ENCODE measurements around the gene TMC1. TPM values are rescaled to one million over a fixed set of nuclear protein-coding genes. Genes with fewer than 3 reads are reported as not detected.

TMC1 gene
- total and polyA plus RNA-seq, 2 of the 13 experiments (the other 11 are each of a cell fraction or from before 2014, with no cell fraction given): 0.02 to 0.03 TPM

- TF ChIP-seq, protein P1, sequence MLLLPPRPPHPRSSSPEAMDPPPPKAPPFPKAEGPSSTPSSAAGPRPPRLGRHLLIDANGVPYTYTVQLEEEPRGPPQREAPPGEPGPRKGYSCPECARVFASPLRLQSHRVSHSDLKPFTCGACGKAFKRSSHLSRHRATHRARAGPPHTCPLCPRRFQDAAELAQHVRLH (CRISPR knock-in tag; IDR thresholded peaks at IDR 0.05; ENCODE audit: borderline replicate concordance, low read depth): no peak
- TF ChIP-seq POGZ (CRISPR knock-in tag; IDR thresholded peaks at IDR 0.05): 0 out of 2 replicates have a peak, but pooled peaks have one; percentile 22
- TF ChIP-seq MLXIP (CRISPR knock-in tag; IDR thresholded peaks at IDR 0.05; ENCODE audit: borderline replicate concordance): no peak
- TF ChIP-seq ZNF570 (CRISPR knock-in tag; IDR thresholded peaks at IDR 0.05; ENCODE audit: borderline replicate concordance): no peak
- no peak for TF ChIP-seq KDM2A (CRISPR knock-in tag; IDR thresholded peaks at IDR 0.05; ENCODE audit: borderline replicate concordance, low read depth)
- TF ChIP-seq ZFP41 (CRISPR knock-in tag; IDR thresholded peaks at IDR 0.05; ENCODE audit: borderline replicate concordance): no peak
- TF ChIP-seq CERS6 (CRISPR knock-in tag; IDR thresholded peaks at IDR 0.05): no peak
- no peak for TF ChIP-seq HMGA1 (CRISPR knock-in tag; conservative IDR thresholded peaks at IDR 0.05)
- no peak for TF ChIP-seq SMARCE1 (IDR thresholded peaks at IDR 0.05; ENCODE audit: borderline replicate concordance)
- no peak for TF ChIP-seq ZBTB37 (CRISPR knock-in tag; IDR thresholded peaks at IDR 0.05)
- no peak for TF ChIP-seq BRD4 (CRISPR knock-in tag; IDR thresholded peaks at IDR 0.05)
- TF ChIP-seq, protein P2, sequence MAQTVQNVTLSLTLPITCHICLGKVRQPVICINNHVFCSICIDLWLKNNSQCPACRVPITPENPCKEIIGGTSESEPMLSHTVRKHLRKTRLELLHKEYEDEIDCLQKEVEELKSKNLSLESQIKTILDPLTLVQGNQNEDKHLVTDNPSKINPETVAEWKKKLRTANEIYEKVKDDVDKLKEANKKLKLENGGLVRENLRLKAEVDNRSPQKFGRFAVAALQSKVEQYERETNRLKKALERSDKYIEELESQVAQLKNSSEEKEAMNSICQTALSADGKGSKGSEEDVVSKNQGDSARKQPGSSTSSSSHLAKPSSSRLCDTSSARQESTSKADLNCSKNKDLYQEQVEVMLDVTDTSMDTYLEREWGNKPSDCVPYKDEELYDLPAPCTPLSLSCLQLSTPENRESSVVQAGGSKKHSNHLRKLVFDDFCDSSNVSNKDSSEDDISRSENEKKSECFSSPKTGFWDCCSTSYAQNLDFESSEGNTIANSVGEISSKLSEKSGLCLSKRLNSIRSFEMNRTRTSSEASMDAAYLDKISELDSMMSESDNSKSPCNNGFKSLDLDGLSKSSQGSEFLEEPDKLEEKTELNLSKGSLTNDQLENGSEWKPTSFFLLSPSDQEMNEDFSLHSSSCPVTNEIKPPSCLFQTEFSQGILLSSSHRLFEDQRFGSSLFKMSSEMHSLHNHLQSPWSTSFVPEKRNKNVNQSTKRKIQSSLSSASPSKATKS (CRISPR knock-in tag; IDR thresholded peaks at IDR 0.05): no peak
- TF ChIP-seq REXO4 (CRISPR knock-in tag; IDR thresholded peaks at IDR 0.05; ENCODE audit: borderline replicate concordance): no peak
- TF ChIP-seq MAFF (IDR thresholded peaks at IDR 0.05; ENCODE audit: low read depth, low read length): peak; percentile 21; the same call in 1 of the 2 replicates
- TF ChIP-seq ZNF672 (CRISPR knock-in tag; IDR thresholded peaks at IDR 0.05): no peak
- no peak for TF ChIP-seq NR3C1 (CRISPR knock-in tag; IDR thresholded peaks at IDR 0.05)
- TF ChIP-seq TCF12 (IDR thresholded peaks at IDR 0.05): no peak
- TF ChIP-seq TCF12 (CRISPR knock-in tag; IDR thresholded peaks at IDR 0.05): no peak
Observed at GRCh38 chr9:72557549-72557948, 36.1 kb downstream of the TMC1 start (continued).

Measured in HepG2 (cell line).